Gastrocnemius medialis (tissue), 4 donors: ENCODE results near the gene IL18R1. TPM values are rescaled to one million over a fixed set of nuclear protein-coding genes. Genes with fewer than 3 reads are reported as not detected.

Source experiments
- ATAC-seq, 2 donors: fragments of 150-250 bp; one replicate each; pipeline ENCODE4 v1.9.1; 2016
- DNase-seq, 2 donors: peaks; one replicate each; pipeline ENCODE4 v3.0.0-alpha.2; 2019
- H3K27ac ChIP-seq, 4 donors: fragments of 200-600 bp; sonication (generic); 1 replicate in 1 of 4; 2 replicates in 3 of 4; pipeline ENCODE4 v1.5.1; 2016 to 2018; ENCODE audit warnings: mild to moderate bottlenecking in 2 of 4, moderate library complexity in 1 of 4
- H3K27me3 ChIP-seq, 3 donors: fragments of 200-600 bp; sonication (generic) in 2 of 3; 1 replicate in 1 of 3; 2 replicates in 2 of 3; pipeline versions ENCODE4 v1.5.1 to v1.6.0; 2016 to 2019; ENCODE audit warnings: mild to moderate bottlenecking in 1 of 3, moderate library complexity in 1 of 3
- H3K36me3 ChIP-seq, 2 donors: fragments of 200-600 bp; sonication (generic) in 1 of 2; one replicate each; pipeline ENCODE4 v1.5.1; 2017 to 2018
- H3K4me1 ChIP-seq, 2 donors: fragments of 200-600 bp; sonication (generic) in 1 of 2; one replicate each; pipeline ENCODE4 v1.5.1; 2016 to 2017; ENCODE audit warnings: mild to moderate bottlenecking in 2 of 2
- H3K4me3 ChIP-seq, 4 donors: fragments of 200-600 bp; sonication (generic) in 3 of 4; 1 replicate in 1 of 4; 2 replicates in 3 of 4; pipeline ENCODE4 v1.5.1; 2016 to 2019; ENCODE audit warnings: mild to moderate bottlenecking in 2 of 4
- H3K9me3 ChIP-seq, 3 donors: fragments of 200-600 bp; sonication (generic) in 2 of 3; 1 replicate in 1 of 3; 2 replicates in 2 of 3; pipeline ENCODE4 v1.5.1; 2016 to 2019
- POLR2A ChIP-seq, 2 donors: fragments of 450-650 bp; IDR thresholded peaks; one replicate each; pipeline ENCODE4 v1.6.1; 2017; ENCODE audit warnings: antibody characterized with exemption in 2 of 2, mild to moderate bottlenecking in 2 of 2, moderate library complexity in 2 of 2
- in situ Hi-C, 4 donors: fragments of 200-750 bp; cut with MboI; loops; one replicate each; pipeline versions ENCODE4 v1.15.0 to v1.8.0; 2017; ENCODE audit warnings: low sequenced_read_pairs in 4 of 4
- intact Hi-C: fragments of 100-400 bp; cut with DNase I; formaldehyde crosslinking; loops from one replicate; pipeline ENCODE4 v1.15.1; 2023; ENCODE audit warnings: low total_unique reads
- total RNA-seq, 4 donors: library from RNA; depleted of rRNA; stranded (reverse); fragments of >200 nt; gene quantifications; one replicate each; pipeline versions ENCODE4 v1.1.0 to v1.2.3, GENCODE V29; 2016
- TF ChIP-seq, protein P1 (sequence below), 5 experiments: fragments of 450-650 bp in 3 of 5; fragments of 200-600 bp in 2 of 5; sonication (generic) in 2 of 5; IDR thresholded peaks in 4 of 5; conservative IDR thresholded peaks in 1 of 5; 1 replicate in 4 of 5; 2 replicates in 1 of 5; pipeline ENCODE4 v1.5.1; 2016 to 2019; ENCODE audit warnings: antibody characterized with exemption in 5 of 5, mild to moderate bottlenecking in 3 of 5, moderate library complexity in 3 of 5

IL18R1 gene
- total RNA-seq, 4 donors from 2014 or later = 0.36 to 2.8 (median 1.1) TPM

DNA sequence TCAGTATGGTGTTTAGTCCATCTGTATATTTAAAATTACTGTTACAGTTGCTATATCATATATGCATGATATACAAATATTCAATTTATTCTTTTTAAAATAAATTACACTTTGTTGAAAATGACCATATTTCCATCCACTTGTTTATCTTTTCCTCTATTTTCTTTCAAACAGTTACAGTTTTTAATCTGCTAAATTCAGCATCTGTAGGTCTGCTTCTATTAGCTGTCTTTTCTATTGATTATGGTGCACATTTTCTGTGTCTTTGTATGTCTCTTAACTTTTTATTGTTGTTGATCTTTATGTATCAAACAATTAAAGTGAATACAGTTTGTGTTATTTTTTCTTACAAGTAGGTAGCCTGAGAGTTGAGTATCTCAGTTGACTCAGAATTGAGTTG lies 28.1 kb downstream of the IL18R1 start:
- H3K27me3 ChIP-seq = no peaks in the 10 kb centered on the region
- no peaks in the 10 kb centered on the region for H3K36me3 ChIP-seq
- TF ChIP-seq POLR2A (IDR thresholded peaks at IDR 0.05) = no peak
- TF ChIP-seq, protein P1, sequence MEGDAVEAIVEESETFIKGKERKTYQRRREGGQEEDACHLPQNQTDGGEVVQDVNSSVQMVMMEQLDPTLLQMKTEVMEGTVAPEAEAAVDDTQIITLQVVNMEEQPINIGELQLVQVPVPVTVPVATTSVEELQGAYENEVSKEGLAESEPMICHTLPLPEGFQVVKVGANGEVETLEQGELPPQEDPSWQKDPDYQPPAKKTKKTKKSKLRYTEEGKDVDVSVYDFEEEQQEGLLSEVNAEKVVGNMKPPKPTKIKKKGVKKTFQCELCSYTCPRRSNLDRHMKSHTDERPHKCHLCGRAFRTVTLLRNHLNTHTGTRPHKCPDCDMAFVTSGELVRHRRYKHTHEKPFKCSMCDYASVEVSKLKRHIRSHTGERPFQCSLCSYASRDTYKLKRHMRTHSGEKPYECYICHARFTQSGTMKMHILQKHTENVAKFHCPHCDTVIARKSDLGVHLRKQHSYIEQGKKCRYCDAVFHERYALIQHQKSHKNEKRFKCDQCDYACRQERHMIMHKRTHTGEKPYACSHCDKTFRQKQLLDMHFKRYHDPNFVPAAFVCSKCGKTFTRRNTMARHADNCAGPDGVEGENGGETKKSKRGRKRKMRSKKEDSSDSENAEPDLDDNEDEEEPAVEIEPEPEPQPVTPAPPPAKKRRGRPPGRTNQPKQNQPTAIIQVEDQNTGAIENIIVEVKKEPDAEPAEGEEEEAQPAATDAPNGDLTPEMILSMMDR (IDR thresholded peaks at IDR 0.05 in 4 of 5, conservative IDR thresholded peaks at IDR 0.05 in 1 of 5) = no peak
- H3K4me3 ChIP-seq = peak overlapping the region in 1 of 4 donors; percentile 18
- H3K4me1 ChIP-seq = no peaks in the 10 kb centered on the region
- peaks cover 0 to 4% (median 0%) of the 10 kb centered on the region in 3 donors for H3K9me3 ChIP-seq
- no peak for DNase-seq
- intact Hi-C loops = no loop called here
- in situ Hi-C loops = no loop called here
- ATAC-seq = no peak
- H3K27ac ChIP-seq = no peak overlapping the region

- no peak overlapping the region for H3K4me3 ChIP-seq
- H3K9me3 ChIP-seq = peaks cover 0 to 4% (median 0%) of the 10 kb centered on the region in 3 donors
- H3K27ac ChIP-seq = no peak overlapping the region
- in situ Hi-C loops (no loop called here), intact Hi-C loops (no loop called here)
- no peaks in the 10 kb centered on the region for H3K36me3 ChIP-seq
- no peaks in the 10 kb centered on the region for H3K4me1 ChIP-seq
- TF ChIP-seq, protein P1 (IDR thresholded peaks at IDR 0.05 in 4 of 5, conservative IDR thresholded peaks at IDR 0.05 in 1 of 5) = no peak
- TF ChIP-seq POLR2A (IDR thresholded peaks at IDR 0.05) = no peak
- ATAC-seq = no peak
- no peaks in the 10 kb centered on the region for H3K27me3 ChIP-seq
- no peak for DNase-seq
These were observed 29.9 kb downstream of the IL18R1 start for GRCh38 chr2:102385522-102385921.

- ATAC-seq (no peak), DNase-seq (no peak)
- no peaks in the 10 kb centered on the region for H3K27me3 ChIP-seq
- H3K27ac ChIP-seq = no peak overlapping the region
- in situ Hi-C loops (no loop called here), intact Hi-C loops (no loop called here)
- no peak for TF ChIP-seq POLR2A (IDR thresholded peaks at IDR 0.05)
- peaks cover 0 to 4% (median 0%) of the 10 kb centered on the region in 3 donors for H3K9me3 ChIP-seq
- H3K4me1 ChIP-seq = no peaks in the 10 kb centered on the region
- no peaks in the 10 kb centered on the region for H3K36me3 ChIP-seq
- no peak overlapping the region for H3K4me3 ChIP-seq
These were observed 30.4 kb downstream of the IL18R1 start for GRCh38 chr2:102386004-102386403.

DNA sequence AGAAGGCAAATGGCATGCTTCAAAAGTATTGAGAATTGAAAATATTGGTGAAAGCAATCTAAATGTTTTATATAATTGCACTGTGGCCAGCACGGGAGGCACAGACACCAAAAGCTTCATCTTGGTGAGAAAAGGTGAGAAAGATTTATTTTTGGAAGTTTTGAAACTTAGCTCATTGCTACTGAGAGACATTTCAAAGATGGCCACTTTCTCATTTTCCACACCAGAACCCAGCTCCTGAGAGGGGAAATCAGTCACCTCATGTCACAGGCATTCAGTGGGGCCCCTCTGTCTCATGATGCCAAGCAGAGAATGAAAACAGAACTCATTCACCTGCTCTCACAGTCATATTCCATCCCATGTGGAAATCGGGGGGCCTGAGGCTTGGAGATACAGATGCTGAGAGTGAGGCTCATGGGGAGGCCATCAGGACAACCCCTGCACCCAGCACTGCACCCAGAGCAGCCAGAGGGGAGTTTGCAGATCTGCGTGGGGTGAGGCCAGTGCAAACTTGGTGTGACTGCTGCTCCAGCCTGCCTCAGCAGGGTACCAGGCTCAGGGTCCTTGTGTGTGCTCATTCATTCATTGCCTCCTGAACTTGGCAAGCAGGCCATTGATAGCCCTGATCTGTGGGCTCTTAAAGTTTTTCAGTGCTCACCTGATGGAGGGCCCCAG lies 31.4 kb downstream of the IL18R1 start:
- no peak for DNase-seq
- H3K9me3 ChIP-seq = peaks cover 0 to 4% (median 0%) of the 10 kb centered on the region in 3 donors

DNA sequence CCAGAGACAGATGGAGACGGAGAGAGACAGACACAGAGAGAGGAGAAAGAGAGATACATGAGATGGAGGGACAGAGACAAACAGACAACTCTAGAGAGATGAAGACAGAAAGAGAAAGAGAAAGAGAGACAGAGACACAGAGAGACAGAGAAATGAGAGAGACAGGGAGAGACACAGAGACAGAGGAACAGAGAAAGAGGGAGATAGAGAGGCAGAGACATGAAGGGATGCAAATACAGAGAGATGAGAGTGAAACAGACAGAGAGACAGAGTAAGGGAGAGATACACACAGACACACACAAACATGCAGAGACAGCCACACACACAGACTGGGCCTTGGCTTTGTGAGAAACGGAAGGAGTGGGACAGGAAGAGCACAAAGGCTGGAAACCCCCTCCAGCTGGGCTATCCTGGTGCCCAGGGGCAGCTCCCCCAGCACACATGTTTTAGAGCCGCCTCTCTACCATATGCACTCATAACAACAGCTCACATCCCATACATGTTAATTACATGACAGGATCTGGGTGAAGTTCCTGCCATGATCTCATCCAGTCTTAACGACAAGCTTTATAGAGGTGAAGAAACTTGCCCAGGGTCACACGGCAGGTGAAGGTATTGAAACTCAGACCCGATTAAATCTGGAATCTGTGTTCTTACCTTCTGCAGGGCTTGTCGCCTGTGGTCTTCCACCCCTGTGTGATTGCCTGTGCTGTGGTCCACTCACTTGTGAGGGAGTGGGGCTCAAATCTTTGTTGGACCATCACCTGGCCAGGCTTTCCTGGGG lies 32.4 kb downstream of the IL18R1 start:
- Histone ChIP-seq H3K36me3 (no peaks in the 10 kb centered on the region), H3K4me1 (no peaks in the 10 kb centered on the region), H3K4me3 (no peak overlapping the region), H3K27me3 (no peaks in the 10 kb centered on the region), H3K27ac (no peak overlapping the region), H3K9me3 (peaks cover 0 to 4% (median 0%) of the 10 kb centered on the region in 3 donors)
- no peak for ATAC-seq
- no peak for DNase-seq
- intact Hi-C loops = no loop called here
- in situ Hi-C loops = no loop called here
- TF ChIP-seq, protein P1 (IDR thresholded peaks at IDR 0.05 in 4 of 5, conservative IDR thresholded peaks at IDR 0.05 in 1 of 5) = no peak
- no peak for TF ChIP-seq POLR2A (IDR thresholded peaks at IDR 0.05)

More for the DNA sequence above, 31.4 kb downstream of the IL18R1 start:
- intact Hi-C loops (no loop called here), in situ Hi-C loops (no loop called here)
- no peak overlapping the region for H3K27ac ChIP-seq
- H3K4me1 ChIP-seq = no peaks in the 10 kb centered on the region
- no peak for ATAC-seq
- H3K36me3 ChIP-seq = no peaks in the 10 kb centered on the region
- no peaks in the 10 kb centered on the region for H3K27me3 ChIP-seq
- H3K4me3 ChIP-seq = no peak overlapping the region
- TF ChIP-seq, protein P1 (IDR thresholded peaks at IDR 0.05 in 4 of 5, conservative IDR thresholded peaks at IDR 0.05 in 1 of 5) = no peak
- TF ChIP-seq POLR2A (IDR thresholded peaks at IDR 0.05) = no peak
